HG03108 (cell line): Measurements from ENCODE around the gene TYSND1.
"Not testable (repeated sequence)": the region's sequence is repeated elsewhere in the genome, so short reads cannot be mapped to it uniquely, and the experiment has no call there.

Source experiments
- ATAC-seq: cut with Tn5 transposase; IDR thresholded peaks from one replicate; pipeline ENCODE4 v1.9.1; 2021; ENCODE audit warnings: moderate library complexity; ENCODE audit not compliant: unreplicated experiment

Gene TYSND1

GRCh38 chr10:70146489-70147258, at the start of gene TYSND1:
TSS of gene TYSND1 (minus strand) at chr10:70146700. CDS start at chr10:70146586, 114 bp downstream.
- peak; percentile 91 for ATAC-seq

DNA sequence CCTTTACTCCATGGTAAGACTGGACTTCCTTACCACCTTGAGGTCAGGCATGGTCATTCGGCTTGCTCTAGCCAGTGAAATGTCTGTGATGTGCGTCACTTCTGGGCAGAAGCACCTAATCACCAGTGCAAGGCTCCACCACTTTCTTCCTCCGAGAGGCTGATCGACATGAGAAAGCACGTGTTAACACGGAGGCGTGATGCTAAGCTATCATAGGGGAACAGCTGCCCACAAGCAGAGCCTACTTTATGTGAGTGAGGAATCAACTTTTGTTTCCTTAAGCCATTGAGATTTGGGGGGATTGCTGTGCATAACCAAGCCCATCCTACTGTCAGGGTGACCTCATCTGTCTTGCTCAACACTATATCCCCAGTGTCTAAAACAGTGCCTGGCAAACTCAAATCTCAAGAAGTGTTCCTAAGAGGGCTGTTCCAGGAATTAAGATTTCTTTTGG, 46.9 kb upstream of the TYSND1 start:
- ATAC-seq, result no peak

GRCh38 chr10:70192326-70192968, 45.9 kb upstream of the TYSND1 start:
- no peak for ATAC-seq

DNA sequence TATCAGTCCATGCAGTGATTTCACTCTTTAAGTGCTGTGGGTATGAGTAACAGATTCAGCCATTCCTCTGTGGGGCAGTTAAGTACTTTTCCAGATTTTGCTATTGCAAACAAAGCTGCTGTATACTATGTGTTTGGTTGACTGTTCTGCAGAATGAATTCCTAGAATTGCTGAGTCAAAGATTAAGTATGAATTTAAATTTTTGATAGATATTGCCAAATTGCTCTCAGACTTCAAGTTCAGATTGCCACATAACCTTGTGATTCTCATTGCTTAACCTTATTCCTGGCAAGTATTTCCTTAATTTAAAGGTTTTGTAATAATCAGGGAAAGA, 45.4 kb upstream of the TYSND1 start:
- ATAC-seq, result no peak

GRCh38 chr10:70191161-70191971, 44.9 kb upstream of the TYSND1 start:
- no peak for ATAC-seq

- ATAC-seq, result no peak
Measured at GRCh38 chr10:70190581-70190980, 44.1 kb upstream of the TYSND1 start.

DNA sequence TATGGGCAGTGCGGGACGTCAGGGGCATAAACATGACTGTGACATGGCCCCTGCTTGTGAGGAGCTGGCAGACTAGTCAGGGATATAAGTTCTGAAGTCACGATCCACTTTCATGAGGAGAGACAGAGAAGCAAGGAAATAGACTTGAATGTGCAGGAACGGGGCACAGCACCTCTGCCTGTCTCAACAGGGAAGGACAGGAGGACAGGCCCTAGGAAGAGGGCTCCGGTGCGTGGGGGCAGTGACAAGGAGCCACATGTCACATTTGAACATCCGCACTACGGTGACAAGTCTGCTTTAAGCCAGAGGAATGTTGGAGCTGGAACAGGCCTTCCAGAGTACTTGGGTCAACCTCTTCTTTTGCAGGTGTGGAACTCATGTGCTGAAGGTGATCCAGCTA, 43.6 kb upstream of the TYSND1 start:
- no peak for ATAC-seq

DNA sequence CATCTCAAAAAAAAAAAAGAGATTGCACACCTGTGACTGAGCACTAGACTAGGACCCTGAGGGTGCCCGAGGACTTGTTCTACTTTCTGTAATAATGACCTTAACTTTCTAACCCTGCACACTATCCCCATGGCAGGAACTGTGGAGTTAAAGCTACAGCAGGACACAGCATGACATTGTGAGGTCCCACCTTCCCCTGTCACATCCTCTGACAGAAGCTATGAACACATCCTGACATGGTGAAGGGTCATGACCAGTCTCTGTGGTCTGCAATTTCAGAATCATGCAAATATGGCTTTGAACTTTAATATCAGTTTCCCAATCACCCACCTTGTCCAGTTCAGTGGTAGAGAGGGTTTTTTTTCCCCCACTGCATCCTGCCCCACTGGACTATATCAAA, 42.3 kb upstream of the TYSND1 start:
- no peak for ATAC-seq

GRCh38 chr10:70186571-70186970, 40.1 kb upstream of the TYSND1 start:
- no peak for ATAC-seq

DNA sequence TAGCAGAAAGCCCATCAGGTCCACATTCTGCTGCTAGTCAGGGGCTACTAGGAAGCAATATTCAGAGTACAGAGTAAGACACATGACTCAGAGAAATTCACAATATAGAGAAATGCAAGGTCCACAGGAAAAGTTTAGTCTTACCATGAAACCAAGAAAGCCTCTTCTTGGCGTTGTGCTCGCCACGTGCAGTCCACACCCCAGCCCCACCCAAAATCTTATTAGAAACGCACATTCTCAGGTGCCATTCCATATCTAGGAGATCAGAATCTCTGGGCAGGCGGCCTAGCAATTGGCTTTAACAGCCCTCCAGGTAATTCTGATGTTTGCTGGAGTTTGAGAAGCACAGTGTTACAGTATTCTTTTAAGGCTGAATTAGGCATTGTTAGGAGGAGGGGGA, 39.6 kb upstream of the TYSND1 start:
- no peak for ATAC-seq

DNA sequence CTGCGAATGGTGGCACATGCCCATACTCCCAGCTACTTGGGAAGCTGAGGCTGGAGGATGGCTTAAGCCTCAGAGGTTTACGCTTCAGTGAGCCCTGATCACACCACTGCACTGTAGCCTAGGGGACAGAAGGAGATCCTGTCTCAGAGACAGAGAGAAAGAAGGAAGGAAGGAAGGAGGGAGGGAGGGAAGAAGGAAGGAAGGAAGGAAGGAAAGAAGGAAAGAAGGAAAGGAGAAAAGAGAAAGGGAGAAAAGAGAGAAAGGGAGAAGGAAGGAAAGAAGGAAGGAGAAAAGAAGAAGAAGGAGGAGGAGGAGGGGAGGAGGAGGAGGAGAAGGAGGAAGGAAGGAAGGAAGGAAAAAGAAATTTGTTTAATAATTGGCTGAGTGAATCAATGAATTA, 36.8 kb upstream of the TYSND1 start:
- no peak for ATAC-seq

- not testable (repeated sequence) for ATAC-seq
Measured at GRCh38 chr10:70179209-70179608, 32.7 kb upstream of the TYSND1 start.

DNA sequence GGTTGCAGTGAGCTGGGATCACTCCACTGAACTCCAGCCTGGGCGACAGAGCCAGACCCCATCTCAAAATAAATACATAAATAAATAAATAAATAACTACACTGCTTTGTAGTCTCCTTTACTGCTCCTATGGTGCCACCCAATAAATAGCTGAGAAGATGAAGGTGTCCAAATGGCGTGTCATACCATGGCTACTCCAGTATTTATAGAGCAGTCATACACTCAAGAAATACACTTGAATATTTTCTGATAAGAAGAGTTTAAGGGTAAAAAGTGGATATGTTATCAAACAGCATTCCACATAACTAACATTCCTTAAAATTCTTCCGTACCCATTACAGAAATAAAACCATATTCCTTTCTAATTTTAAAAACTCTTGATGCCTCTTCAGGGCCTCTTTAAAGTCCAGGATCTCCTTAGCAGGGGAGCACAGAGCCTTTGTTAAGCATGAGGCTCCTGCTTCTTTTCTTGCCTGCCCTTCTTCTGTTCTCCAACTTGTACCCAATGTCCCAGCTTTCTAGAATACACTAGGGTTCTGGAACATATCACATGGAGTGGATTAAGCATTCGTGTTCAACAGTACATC, 31.7 kb upstream of the TYSND1 start:
- ATAC-seq, result no peak

- no peak for ATAC-seq
Measured at GRCh38 chr10:70176441-70176840, 29.9 kb upstream of the TYSND1 start.

GRCh38 chr10:70175516-70175915, 29.0 kb upstream of the TYSND1 start:
- ATAC-seq, result no peak

- no peak for ATAC-seq
Measured at GRCh38 chr10:70174058-70174741, 27.7 kb upstream of the TYSND1 start.

GRCh38 chr10:70169649-70170364, 23.3 kb upstream of the TYSND1 start:
- no peak for ATAC-seq

DNA sequence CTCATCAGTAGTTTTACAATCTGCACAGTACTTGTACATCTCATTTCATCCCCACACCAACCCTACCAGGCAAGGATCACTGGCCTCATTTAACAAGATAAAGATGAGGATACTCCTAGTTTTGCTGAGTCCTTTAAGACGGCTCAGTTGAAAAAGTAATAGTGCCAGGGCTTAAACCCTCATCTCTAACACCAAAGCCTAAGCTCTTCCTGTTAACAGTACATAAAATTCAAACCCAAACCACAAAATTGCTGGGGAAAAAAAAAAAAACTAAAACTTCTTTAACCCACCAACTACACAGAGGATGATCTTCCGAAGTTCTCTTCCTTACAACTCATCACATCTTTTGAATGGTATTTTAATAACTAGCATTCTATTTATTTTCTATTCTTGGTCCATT, 22.5 kb upstream of the TYSND1 start:
- no peak for ATAC-seq

DNA sequence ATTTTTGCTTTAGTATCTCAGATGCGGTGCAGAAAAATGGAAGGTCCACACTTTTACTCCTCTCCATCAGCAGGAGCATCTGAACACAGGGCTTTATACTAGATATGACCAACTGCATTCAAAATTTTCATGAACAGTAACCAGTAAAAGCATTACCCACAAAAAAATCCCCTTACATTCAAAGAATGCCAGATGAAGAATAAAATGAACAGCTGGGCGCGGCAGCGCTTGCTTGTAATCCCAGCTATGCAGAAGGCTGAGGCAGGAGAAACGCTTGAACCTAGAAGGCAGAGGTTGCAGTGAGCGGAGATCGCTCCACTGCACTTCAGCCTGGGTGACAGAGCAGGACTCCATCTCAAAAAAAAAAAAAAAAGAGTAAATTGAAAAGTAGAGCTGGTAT, 20.7 kb upstream of the TYSND1 start:
- no peak for ATAC-seq

GRCh38 chr10:70166394-70166793, 19.9 kb upstream of the TYSND1 start:
- ATAC-seq, result no peak
